NCI-H69 (cell line): ENCODE measurements around the gene TYW1B.
"Not testable (repeated sequence)": the region's sequence is repeated elsewhere in the genome, so short reads cannot be mapped to it uniquely, and the experiment has no call there.

Experiments
- DNase-seq: peaks from one replicate; lab custom pipeline; 2025; lab: John Stamatoyannopoulos, UW

Gene TYW1B

GRCh38 chr7:72816370-72817157 lies 11.4 kb downstream of the TYW1B start:
- DNase-seq = not testable (repeated sequence)

- not testable (repeated sequence) for DNase-seq
Measured at GRCh38 chr7:72810437-72810836, 17.6 kb downstream of the TYW1B start.

- DNase-seq = not testable (repeated sequence)
Measured at GRCh38 chr7:72808511-72808910, 19.5 kb downstream of the TYW1B start.

GRCh38 chr7:72806851-72807250 lies 21.1 kb downstream of the TYW1B start:
- not testable (repeated sequence) for DNase-seq

GRCh38 chr7:72805526-72806494 lies 22.2 kb downstream of the TYW1B start:
- no peak for DNase-seq

GRCh38 chr7:72803778-72804177 lies 24.2 kb downstream of the TYW1B start:
- not testable (repeated sequence) for DNase-seq

- not testable (repeated sequence) for DNase-seq
Measured at GRCh38 chr7:72801564-72801963, 26.4 kb downstream of the TYW1B start.

GRCh38 chr7:72795401-72795800 lies 32.6 kb downstream of the TYW1B start:
- not testable (repeated sequence) for DNase-seq

- DNase-seq = no peak
Measured at GRCh38 chr7:72793791-72794190, 34.2 kb downstream of the TYW1B start.

- not testable (repeated sequence) for DNase-seq
Measured at GRCh38 chr7:72790698-72791060, 37.3 kb downstream of the TYW1B start.

- DNase-seq = peak; percentile 52
Measured at GRCh38 chr7:72790048-72790697, 37.8 kb downstream of the TYW1B start.

GRCh38 chr7:72785166-72785955 lies 42.6 kb downstream of the TYW1B start:
- DNase-seq = no peak

GRCh38 chr7:72783601-72784370 lies 44.2 kb downstream of the TYW1B start:
- peak; percentile 64 for DNase-seq

GRCh38 chr7:72781631-72782030 lies 46.4 kb downstream of the TYW1B start:
- DNase-seq = no peak

- DNase-seq = no peak
Measured at GRCh38 chr7:72781161-72781560, 46.8 kb downstream of the TYW1B start.

- DNase-seq = not testable (repeated sequence)
Measured at GRCh38 chr7:72780289-72780894, 47.6 kb downstream of the TYW1B start.

- not testable (repeated sequence) for DNase-seq
Measured at GRCh38 chr7:72777167-72777566, 50.8 kb downstream of the TYW1B start.

GRCh38 chr7:72772627-72773026 lies 55.4 kb downstream of the TYW1B start:
- peak; percentile 71 for DNase-seq

- DNase-seq = not testable (repeated sequence)
Measured at GRCh38 chr7:72766994-72767393, 61.0 kb downstream of the TYW1B start.

- no peak for DNase-seq
Measured at GRCh38 chr7:72760602-72761001, 67.4 kb downstream of the TYW1B start.
